GM10248 (cell line): ENCODE results near the gene MYBPC2.

Experiments
- CTCF ChIA-PET: fragments of 300-600 bp; sonication (Branson Sonifier 250); formaldehyde crosslinking; extraction: SDS; loops from one replicate; lab custom pipeline; 2021; ENCODE audit warnings: antibody characterized with exemption; lab: Yijun Ruan, JAX
- POLR2A ChIA-PET: fragments of 350-650 bp; sonication (Branson Sonifier 250); formaldehyde crosslinking; extraction: SDS; loops from one replicate; lab custom pipeline; 2020; ENCODE audit warnings: antibody characterized with exemption; lab: Yijun Ruan, JAX
- DNase-seq: peaks from one replicate; pipeline ENCODE4 v3.0.0; 2012; ENCODE audit errors: extremely low spot score
- TF ChIP-seq, protein P1 (sequence below): IDR thresholded peaks from 2 replicates; pipeline ENCODE4 v1.5.1; 2012; ENCODE audit warnings: mild to moderate bottlenecking, low read depth; ENCODE audit errors: extremely low read depth, missing control alignments, control extremely low read depth

Gene MYBPC2

DNA sequence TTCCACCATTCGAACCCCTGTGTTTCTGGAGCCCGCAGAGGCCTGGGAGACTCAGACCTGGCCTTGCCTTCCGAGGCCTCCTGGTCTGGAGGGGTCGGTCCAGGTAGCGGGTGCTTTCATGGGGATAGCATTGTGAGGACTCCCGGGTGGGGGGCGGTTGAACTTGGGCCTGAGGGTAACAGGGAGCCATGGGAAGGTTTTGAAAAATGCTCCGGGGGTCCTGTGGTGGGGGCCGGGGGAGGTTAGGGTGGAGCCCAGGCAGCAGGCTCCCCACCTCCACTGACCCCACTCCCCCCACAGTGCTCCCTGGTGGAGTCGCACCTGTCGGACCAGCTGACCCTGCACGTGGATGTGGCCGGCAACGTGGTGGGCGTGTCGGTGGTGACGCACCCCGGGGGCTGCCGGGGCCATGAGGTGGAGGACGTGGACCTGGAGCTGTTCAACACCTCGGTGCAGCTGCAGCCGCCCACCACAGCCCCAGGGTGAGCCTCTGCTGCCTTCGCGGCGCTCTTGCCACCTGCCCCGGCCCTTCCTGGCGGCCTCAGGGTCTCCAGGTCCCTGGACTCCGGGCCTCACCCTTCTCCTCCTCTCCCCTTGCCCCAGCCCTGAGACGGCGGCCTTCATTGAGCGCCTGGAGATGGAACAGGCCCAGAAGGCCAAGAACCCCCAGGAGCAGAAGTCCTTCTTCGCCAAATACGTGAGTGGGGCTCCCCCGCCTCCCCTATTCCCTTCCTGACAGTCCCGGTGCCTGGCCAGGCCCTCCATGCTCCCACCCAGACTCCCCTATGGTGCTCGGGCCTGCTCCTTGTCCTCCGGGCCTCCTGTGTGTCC lies 47.8 kb downstream of the MYBPC2 start:
- ChIA-PET CTCF (interaction anchor here (2.3 kb wide), 1 partner anchor 111 kb away, joined by 8 read pairs; no protein-coding TSS in a partner anchor), POLR2A (no interaction called here)
- TF ChIP-seq, protein P1, sequence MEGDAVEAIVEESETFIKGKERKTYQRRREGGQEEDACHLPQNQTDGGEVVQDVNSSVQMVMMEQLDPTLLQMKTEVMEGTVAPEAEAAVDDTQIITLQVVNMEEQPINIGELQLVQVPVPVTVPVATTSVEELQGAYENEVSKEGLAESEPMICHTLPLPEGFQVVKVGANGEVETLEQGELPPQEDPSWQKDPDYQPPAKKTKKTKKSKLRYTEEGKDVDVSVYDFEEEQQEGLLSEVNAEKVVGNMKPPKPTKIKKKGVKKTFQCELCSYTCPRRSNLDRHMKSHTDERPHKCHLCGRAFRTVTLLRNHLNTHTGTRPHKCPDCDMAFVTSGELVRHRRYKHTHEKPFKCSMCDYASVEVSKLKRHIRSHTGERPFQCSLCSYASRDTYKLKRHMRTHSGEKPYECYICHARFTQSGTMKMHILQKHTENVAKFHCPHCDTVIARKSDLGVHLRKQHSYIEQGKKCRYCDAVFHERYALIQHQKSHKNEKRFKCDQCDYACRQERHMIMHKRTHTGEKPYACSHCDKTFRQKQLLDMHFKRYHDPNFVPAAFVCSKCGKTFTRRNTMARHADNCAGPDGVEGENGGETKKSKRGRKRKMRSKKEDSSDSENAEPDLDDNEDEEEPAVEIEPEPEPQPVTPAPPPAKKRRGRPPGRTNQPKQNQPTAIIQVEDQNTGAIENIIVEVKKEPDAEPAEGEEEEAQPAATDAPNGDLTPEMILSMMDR: no peak
- no peak for DNase-seq

DNA sequence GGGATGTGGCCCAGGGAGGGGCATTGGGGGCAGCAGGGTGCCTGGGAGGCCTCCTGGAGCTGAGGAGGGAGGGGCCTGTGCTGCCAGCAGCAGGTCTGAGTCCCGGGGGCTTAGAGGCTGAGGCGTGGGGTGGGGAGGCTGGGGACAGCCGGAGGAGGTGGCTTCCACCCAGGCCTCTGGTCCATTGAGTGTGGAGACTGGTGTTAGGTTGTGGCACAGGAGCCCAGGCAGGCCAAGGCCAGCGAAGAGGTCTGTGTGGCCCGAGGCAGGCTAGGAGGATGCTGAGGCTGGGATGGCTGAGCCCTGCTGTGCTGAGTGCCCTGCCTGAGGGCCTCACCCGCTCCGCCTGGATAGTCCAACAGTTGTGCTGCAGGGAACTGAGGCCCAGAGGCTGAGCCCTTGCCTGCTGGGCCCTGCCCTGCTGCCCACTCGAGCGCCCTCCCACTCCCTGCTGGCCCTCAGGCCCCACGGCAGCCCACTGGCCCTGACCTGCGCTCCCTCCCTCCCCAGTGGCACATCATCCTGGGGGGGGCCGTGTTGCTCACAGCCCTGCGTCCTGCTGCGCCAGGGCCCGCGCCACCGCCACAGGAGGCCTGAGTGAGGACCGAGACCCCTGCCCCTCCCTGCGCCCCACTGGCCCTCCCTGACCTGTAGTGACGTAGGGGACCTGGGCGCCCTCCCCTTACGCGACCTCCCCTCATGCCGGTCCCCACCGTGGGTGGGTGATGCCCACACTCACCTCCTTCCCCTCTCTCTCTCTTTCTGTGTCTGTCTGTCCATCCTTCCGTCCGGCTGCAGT lies 48.9 kb downstream of the MYBPC2 start:
- TF ChIP-seq, protein P1: no peak
- CTCF ChIA-PET: no interaction called here
- POLR2A ChIA-PET: no interaction called here
- DNase-seq: no peak

DNA sequence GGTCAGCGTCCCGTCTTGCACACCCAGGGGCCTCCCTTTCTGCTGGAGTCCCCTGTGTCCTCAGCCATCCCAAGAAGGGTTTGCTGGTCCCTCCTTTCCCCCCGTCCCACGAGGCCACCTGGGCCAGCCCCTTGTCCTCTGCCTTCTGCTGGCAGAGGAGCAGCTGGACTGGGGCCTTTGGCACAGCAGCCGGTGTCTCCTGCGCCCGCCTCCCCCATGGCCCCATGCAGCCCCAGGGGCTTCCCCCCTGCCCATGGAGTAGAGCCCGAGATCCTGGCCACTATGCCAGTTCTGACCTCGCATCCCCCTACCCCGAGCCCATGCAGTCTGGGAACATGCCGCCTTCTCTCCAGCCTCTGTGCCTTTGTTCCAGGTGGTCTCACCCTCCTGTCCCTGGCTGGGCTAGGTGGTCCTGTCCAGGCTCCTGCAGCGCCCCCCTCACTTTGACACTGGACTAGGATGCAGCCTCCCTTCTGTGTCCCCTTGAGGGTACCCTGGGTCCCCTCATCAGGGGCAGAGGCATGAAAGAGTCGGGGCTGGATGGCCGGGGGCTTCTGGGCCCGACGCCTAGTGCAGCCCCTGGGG lies 49.7 kb downstream of the MYBPC2 start:
- DNase-seq: no peak
- TF ChIP-seq, protein P1: no peak
- POLR2A ChIA-PET: no interaction called here
- CTCF ChIA-PET: no interaction called here

DNA sequence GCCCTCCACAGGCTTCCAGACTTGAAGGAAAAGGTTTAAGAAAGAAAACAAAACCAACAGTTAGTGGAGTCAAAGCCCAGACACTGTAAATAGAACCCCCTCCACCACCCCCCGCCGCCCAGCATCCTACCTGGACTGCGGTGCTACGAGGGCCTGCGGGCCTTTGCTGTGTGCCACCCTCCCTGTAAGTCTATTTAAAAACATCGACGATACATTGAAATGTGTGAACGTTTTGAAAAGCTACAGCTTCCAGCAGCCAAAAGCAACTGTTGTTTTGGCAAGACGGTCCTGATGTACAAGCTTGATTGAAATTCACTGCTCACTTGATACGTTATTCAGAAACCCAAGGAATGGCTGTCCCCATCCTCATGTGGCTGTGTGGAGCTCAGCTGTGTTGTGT lies 50.2 kb downstream of the MYBPC2 start:
- DNase-seq: no peak
- TF ChIP-seq, protein P1: no peak
- CTCF ChIA-PET: no interaction called here
- POLR2A ChIA-PET: no interaction called here

DNA sequence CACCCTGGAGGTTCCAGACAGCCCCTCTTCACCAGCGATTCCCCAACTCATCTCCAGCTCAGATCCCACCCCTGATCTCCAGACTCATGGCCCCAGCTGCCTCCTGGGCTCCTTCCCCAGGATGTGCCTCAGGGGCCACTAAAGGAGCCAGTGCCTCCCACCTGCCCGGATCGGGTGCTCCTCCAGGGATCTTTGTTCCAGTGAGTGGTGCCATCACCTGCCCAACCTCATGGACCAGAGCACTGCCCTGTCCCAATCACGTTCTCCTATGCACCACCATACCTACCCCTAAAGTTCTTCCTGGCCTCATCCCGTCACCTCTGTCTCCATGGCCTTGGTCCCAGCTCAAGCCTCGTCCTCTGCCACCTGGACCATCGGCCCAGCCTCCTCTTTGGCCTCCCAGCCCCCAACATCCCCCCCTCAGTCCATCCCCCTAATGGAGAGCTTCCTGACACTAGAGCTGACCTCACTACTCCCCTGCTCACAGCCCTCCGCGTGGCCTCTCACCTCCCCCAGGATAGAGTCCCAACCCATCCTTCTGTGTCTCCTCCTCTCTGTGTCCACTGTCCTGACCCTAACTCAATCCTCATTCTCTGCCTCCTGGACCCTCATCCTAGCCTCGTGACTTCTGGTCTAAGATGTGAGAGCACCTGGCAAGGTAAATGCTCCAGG lies 52.7 kb downstream of the MYBPC2 start:
- ChIA-PET CTCF (interaction anchor here (0.8 to 1.9 kb wide), 3 partner anchors 53 to 437 kb away, joined by 3 to 4 read pairs (median 3); no protein-coding TSS in a partner anchor), POLR2A (no interaction called here)
- DNase-seq: no peak
- TF ChIP-seq, protein P1: no peak
